MM.1S (cell line): ENCODE data around the gene AHCYL1.

Experiments used
- DNase-seq: peaks from one replicate; pipeline ENCODE4 v3.0.0-alpha.2; 2015
- H2AFZ ChIP-seq: fragments of 300-600 bp; sonication (generic); 2 replicates; pipeline ENCODE4 v1.6.0; 2016; ENCODE audit warnings: antibody characterized with exemption, low read length
- H3F3A ChIP-seq: fragments of 300-600 bp; sonication (generic); 2 replicates; pipeline ENCODE4 v1.6.1; 2016; ENCODE audit warnings: mild to moderate bottlenecking, antibody characterized with exemption, low read length, moderate library complexity, mixed read lengths; ENCODE audit not compliant: insufficient read depth
- H3K27ac ChIP-seq: fragments of 300-600 bp; sonication (generic); 2 replicates; pipeline ENCODE4 v1.5.1; 2016; ENCODE audit warnings: mild to moderate bottlenecking, low read length
- H3K27me3 ChIP-seq: fragments of 300-600 bp; sonication (generic); replicated peaks from 2 replicates; pipeline ENCODE4 v1.6.0; 2016; ENCODE audit warnings: low read length; ENCODE audit not compliant: insufficient read depth
- H3K36me3 ChIP-seq: fragments of 300-600 bp; sonication (generic); replicated peaks from 2 replicates; pipeline ENCODE4 v1.6.1; 2016; ENCODE audit warnings: mild to moderate bottlenecking, low read length, mixed read lengths; ENCODE audit not compliant: insufficient read depth
- H3K4me1 ChIP-seq: fragments of 300-600 bp; sonication (generic); 2 replicates; pipeline ENCODE4 v1.6.1; 2016; ENCODE audit warnings: low read length, mixed read lengths
- H3K4me2 ChIP-seq: fragments of 300-600 bp; sonication (generic); 2 replicates; pipeline ENCODE4 v1.6.0; 2016; ENCODE audit warnings: low read depth, low read length
- H3K4me3 ChIP-seq: fragments of 300-600 bp; sonication (generic); 2 replicates; pipeline ENCODE4 v1.5.1; 2016; ENCODE audit warnings: low read length, mixed read lengths
- H3K79me2 ChIP-seq: fragments of 300-600 bp; sonication (generic); 2 replicates; pipeline ENCODE4 v1.6.1; 2016; ENCODE audit warnings: mixed run types, low read length, mixed read lengths
- H3K9ac ChIP-seq: fragments of 300-600 bp; sonication (generic); 2 replicates; pipeline ENCODE4 v1.6.1; 2016; ENCODE audit warnings: low read length, mixed read lengths
- H3K9me2 ChIP-seq: fragments of 300-600 bp; sonication (generic); replicated peaks from 2 replicates; pipeline ENCODE4 v1.6.1; 2016; ENCODE audit warnings: mild to moderate bottlenecking, low read length, mixed read lengths; ENCODE audit not compliant: insufficient read depth
- H3K9me3 ChIP-seq: fragments of 300-600 bp; sonication (generic); replicated peaks from 2 replicates; pipeline ENCODE4 v1.6.1; 2016; ENCODE audit warnings: mild to moderate bottlenecking, low read length, mixed read lengths; ENCODE audit not compliant: insufficient read depth
- H4K20me1 ChIP-seq: fragments of 300-600 bp; sonication (generic); 2 replicates; pipeline ENCODE4 v1.6.1; 2016; ENCODE audit warnings: mild to moderate bottlenecking, low read length, moderate library complexity, mixed read lengths; ENCODE audit not compliant: insufficient read depth
- EZH2 ChIP-seq: fragments of 300-600 bp; sonication (generic); optimal IDR thresholded peaks from 2 replicates; pipeline ENCODE3; 2017; ENCODE audit warnings: low read depth, mild to moderate bottlenecking, antibody characterized with exemption, low read length, mixed read lengths
- EZH2phosphoT487 ChIP-seq: fragments of 300-600 bp; sonication (generic); IDR thresholded peaks from 2 replicates; pipeline ENCODE4 v1.6.1; 2018; ENCODE audit warnings: antibody characterized with exemption, low read length
- TF ChIP-seq, protein P1 (sequence below): fragments of 300-600 bp; sonication (generic); IDR thresholded peaks from 2 replicates; pipeline ENCODE4 v1.5.1; 2016; ENCODE audit warnings: antibody characterized with exemption, low read length, mixed read lengths

Gene AHCYL1

DNA sequence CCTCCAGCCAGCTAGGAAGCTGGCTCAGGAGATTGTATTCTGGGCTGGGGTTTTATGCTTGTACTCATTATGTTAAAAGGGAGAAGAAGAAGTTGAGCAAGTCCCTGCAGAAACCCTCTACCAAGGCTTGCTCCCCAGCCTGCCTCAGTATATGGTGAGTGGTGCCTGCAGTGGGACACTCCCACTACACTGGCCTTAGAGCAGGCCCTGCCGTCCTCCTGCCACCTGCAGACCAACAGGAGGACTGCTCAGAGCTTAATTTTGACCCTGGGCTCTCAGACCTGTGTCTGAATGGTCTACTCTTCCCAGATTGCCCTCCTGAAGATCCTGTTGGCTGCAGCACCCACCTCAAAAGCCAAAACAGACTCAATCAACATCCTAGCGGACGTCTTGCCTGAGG, 62.9 kb downstream of the AHCYL1 start:
- H3K9ac ChIP-seq, result no peak overlapping the region
- TF ChIP-seq, protein P1, sequence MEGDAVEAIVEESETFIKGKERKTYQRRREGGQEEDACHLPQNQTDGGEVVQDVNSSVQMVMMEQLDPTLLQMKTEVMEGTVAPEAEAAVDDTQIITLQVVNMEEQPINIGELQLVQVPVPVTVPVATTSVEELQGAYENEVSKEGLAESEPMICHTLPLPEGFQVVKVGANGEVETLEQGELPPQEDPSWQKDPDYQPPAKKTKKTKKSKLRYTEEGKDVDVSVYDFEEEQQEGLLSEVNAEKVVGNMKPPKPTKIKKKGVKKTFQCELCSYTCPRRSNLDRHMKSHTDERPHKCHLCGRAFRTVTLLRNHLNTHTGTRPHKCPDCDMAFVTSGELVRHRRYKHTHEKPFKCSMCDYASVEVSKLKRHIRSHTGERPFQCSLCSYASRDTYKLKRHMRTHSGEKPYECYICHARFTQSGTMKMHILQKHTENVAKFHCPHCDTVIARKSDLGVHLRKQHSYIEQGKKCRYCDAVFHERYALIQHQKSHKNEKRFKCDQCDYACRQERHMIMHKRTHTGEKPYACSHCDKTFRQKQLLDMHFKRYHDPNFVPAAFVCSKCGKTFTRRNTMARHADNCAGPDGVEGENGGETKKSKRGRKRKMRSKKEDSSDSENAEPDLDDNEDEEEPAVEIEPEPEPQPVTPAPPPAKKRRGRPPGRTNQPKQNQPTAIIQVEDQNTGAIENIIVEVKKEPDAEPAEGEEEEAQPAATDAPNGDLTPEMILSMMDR, result no peak
- TF ChIP-seq EZH2, result no peak
- TF ChIP-seq EZH2phosphoT487, result no peak
- no peaks in the 10 kb centered on the region for H3K27me3 ChIP-seq
- DNase-seq, result no peak
- H3K9me2 ChIP-seq, result no peaks in the 10 kb centered on the region
- no peaks in the 10 kb centered on the region for H3K36me3 ChIP-seq
- H3K4me3 ChIP-seq, result no peak overlapping the region
- H4K20me1 ChIP-seq, result no peaks in the 10 kb centered on the region
- H3K4me1 ChIP-seq, result no peaks in the 10 kb centered on the region
- H3K79me2 ChIP-seq, result no peaks in the 10 kb centered on the region
- no peaks in the 10 kb centered on the region for H3K9me3 ChIP-seq
- no peak overlapping the region for H3K27ac ChIP-seq
- no peak overlapping the region for H3K4me2 ChIP-seq
- H3F3A ChIP-seq, result no peaks in the 10 kb centered on the region
- H2AFZ ChIP-seq, result no peak overlapping the region

DNA sequence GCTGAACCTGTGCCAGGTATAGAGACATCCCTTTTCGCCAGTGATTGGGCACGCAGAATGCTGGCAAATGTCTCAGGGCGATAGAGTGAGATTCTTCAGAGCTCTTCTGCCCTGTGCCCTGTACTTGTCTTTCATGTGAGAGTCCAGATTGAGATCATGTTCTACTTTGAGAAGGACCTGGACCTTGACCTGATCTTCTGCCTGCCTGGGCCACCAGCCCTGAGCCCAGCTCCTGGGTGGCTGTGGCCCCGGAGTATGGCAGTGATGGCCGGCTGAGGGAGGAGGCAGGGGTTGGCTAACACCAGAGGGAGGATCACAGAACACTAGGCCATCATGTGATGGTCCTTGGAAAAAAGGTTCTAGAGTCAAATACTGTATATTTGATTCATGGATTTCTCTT, 63.7 kb downstream of the AHCYL1 start:
- Histone ChIP-seq H3K79me2 (no peaks in the 10 kb centered on the region), H3K4me2 (no peak overlapping the region), H3F3A (no peaks in the 10 kb centered on the region), H3K9ac (no peak overlapping the region), H3K4me1 (no peaks in the 10 kb centered on the region), H2AFZ (no peak overlapping the region), H3K27me3 (no peaks in the 10 kb centered on the region), H3K36me3 (no peaks in the 10 kb centered on the region), H3K27ac (no peak overlapping the region), H3K4me3 (no peak overlapping the region), H4K20me1 (no peaks in the 10 kb centered on the region), H3K9me3 (no peaks in the 10 kb centered on the region), H3K9me2 (no peaks in the 10 kb centered on the region)
- no peak for DNase-seq
- TF ChIP-seq, protein P1, result no peak
- TF ChIP-seq EZH2phosphoT487, result no peak
- no peak for TF ChIP-seq EZH2

DNA sequence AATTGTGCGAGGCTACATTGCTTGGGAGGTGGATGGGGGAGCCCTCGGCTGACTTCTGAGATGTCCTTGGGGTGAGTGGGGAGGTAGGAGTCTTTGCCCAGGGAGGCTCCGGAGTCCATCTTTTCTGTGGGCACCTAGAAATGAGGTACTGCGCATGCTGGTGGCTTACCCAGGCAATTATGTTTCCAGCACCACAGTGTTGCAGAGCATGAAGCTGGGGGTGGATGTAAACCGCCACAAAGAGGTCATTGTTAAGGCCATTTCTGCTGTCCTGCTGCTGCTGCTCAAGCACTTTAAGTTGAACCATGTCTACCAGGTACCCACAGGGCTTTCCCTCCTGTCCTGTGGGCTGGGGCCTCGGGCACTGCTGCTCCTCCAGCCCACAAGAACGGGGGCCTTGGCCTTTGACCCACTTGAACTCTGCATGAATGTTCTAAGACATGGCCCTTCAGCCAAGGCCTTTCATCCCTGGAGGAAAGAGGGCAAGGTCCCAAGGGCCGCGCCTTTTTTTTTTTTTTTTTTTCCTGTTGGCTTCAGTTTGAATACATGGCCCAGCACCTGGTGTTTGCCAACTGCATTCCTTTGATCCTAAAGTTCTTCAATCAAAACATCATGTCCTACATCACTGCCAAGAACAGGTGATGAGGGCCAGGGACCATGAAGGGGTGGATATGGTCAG, 64.5 kb downstream of the AHCYL1 start:
- Histone ChIP-seq H3K36me3 (no peaks in the 10 kb centered on the region), H3K4me2 (no peak overlapping the region), H3K27ac (no peak overlapping the region), H4K20me1 (no peaks in the 10 kb centered on the region), H3K9me2 (no peaks in the 10 kb centered on the region), H3K79me2 (no peaks in the 10 kb centered on the region), H3K4me1 (no peaks in the 10 kb centered on the region), H3F3A (no peaks in the 10 kb centered on the region), H3K27me3 (no peaks in the 10 kb centered on the region), H2AFZ (no peak overlapping the region), H3K4me3 (no peak overlapping the region), H3K9me3 (no peaks in the 10 kb centered on the region), H3K9ac (no peak overlapping the region)
- DNase-seq, result no peak
- TF ChIP-seq EZH2phosphoT487, result no peak
- no peak for TF ChIP-seq EZH2
- TF ChIP-seq, protein P1, result no peak
